Neural progenitor cell (in vitro differentiated cells): ENCODE results near the gene SDCCAG8. TPM values are rescaled to one million over a fixed set of nuclear protein-coding genes. Genes with fewer than 3 reads are reported as not detected.

Experiments
- DNase-seq: peaks from one replicate; pipeline ENCODE4 v3.0.0-alpha.2; 2016; ENCODE audit warnings: low spot score
- H2AFZ ChIP-seq: fragments of 200-600 bp; sonication (generic); replicated peaks from 2 replicates; pipeline ENCODE4 v1.6.1; 2016; ENCODE audit warnings: antibody characterized with exemption
- H3F3A ChIP-seq: fragments of 200-600 bp; sonication (generic); 2 replicates; pipeline ENCODE4 v1.6.1; 2016; ENCODE audit warnings: antibody characterized with exemption, low read depth
- H3K27ac ChIP-seq: fragments of 200-600 bp; sonication (generic); 2 replicates; pipeline ENCODE4 v1.5.1; 2016; ENCODE audit warnings: mild to moderate bottlenecking
- H3K27me3 ChIP-seq: fragments of 200-600 bp; sonication (generic); 2 replicates; pipeline ENCODE4 v1.6.1; 2016; ENCODE audit warnings: mild to moderate bottlenecking, moderate library complexity
- H3K36me3 ChIP-seq: fragments of 200-600 bp; sonication (generic); 2 replicates; pipeline ENCODE4 v1.5.1; 2016
- H3K4me1 ChIP-seq: fragments of 200-600 bp; sonication (generic); 2 replicates; pipeline ENCODE4 v1.6.1; 2016; ENCODE audit warnings: mixed run types
- H3K4me2 ChIP-seq: fragments of 200-600 bp; sonication (generic); 2 replicates; pipeline ENCODE4 v1.6.1; 2016
- H3K4me3 ChIP-seq: fragments of 200-600 bp; sonication (generic); 2 replicates; pipeline ENCODE4 v1.5.1; 2016
- H3K79me2 ChIP-seq: fragments of 200-600 bp; sonication (generic); 2 replicates; pipeline ENCODE4 v1.6.1; 2016; ENCODE audit warnings: low read depth
- H3K9ac ChIP-seq: fragments of 200-600 bp; sonication (generic); 2 replicates; pipeline ENCODE4 v1.6.1; 2016
- H3K9me3 ChIP-seq: fragments of 200-600 bp; sonication (generic); 2 replicates; pipeline ENCODE4 v1.5.1; 2016; ENCODE audit warnings: low read depth
- H4K20me1 ChIP-seq: fragments of 200-600 bp; sonication (generic); 2 replicates; pipeline ENCODE4 v1.6.1; 2016; ENCODE audit warnings: low read depth
- H3K27ac Mint-ChIP-seq: 3 replicates; pipeline ENCODE4 v1.8.0; 2021; ENCODE audit warnings: mixed read lengths
- H3K27me3 Mint-ChIP-seq: 2 replicates; pipeline ENCODE4 v1.8.0; 2022; ENCODE audit warnings: low read depth, mild to moderate bottlenecking, inconsistent platforms, moderate library complexity, mixed read lengths; ENCODE audit not compliant: insufficient read depth
- H3K36me3 Mint-ChIP-seq: 3 replicates; pipeline ENCODE4 v1.8.0; 2021; ENCODE audit warnings: mixed read lengths
- H3K4me1 Mint-ChIP-seq: 3 replicates; pipeline ENCODE4 v1.8.0; 2021; ENCODE audit warnings: mixed read lengths
- H3K4me3 Mint-ChIP-seq: 3 replicates; pipeline ENCODE4 v1.8.0; 2021; ENCODE audit warnings: mild to moderate bottlenecking, moderate library complexity, mixed read lengths
- H3K9me3 Mint-ChIP-seq: 3 replicates; pipeline ENCODE4 v1.8.0; 2020; ENCODE audit warnings: mixed read lengths
- EZH2 ChIP-seq: fragments of 200-600 bp; sonication (generic); IDR thresholded peaks from 2 replicates; pipeline ENCODE4 v1.6.1; 2017; ENCODE audit warnings: antibody characterized with exemption, mild to moderate bottlenecking, moderate library complexity
- EZH2phosphoT487 ChIP-seq: fragments of 200-600 bp; sonication (generic); IDR thresholded peaks from 2 replicates; pipeline ENCODE4 v1.6.1; 2017; ENCODE audit warnings: antibody characterized with exemption
- total RNA-seq: library from RNA; depleted of rRNA; stranded (reverse); fragments of >200 nt; gene quantifications from 2 replicates; pipeline ENCODE4 v1.2.3, GENCODE V29; 2015; ENCODE audit warnings: low replicate concordance
- TF ChIP-seq, protein P1 (sequence below): fragments of 200-600 bp; sonication (generic); IDR thresholded peaks from 2 replicates; pipeline ENCODE4 v1.5.1; 2017; ENCODE audit warnings: antibody characterized with exemption, mild to moderate bottlenecking

The SDCCAG8 gene
- total RNA-seq, 1 donor from 2014 or later, result 30.3 TPM

DNA sequence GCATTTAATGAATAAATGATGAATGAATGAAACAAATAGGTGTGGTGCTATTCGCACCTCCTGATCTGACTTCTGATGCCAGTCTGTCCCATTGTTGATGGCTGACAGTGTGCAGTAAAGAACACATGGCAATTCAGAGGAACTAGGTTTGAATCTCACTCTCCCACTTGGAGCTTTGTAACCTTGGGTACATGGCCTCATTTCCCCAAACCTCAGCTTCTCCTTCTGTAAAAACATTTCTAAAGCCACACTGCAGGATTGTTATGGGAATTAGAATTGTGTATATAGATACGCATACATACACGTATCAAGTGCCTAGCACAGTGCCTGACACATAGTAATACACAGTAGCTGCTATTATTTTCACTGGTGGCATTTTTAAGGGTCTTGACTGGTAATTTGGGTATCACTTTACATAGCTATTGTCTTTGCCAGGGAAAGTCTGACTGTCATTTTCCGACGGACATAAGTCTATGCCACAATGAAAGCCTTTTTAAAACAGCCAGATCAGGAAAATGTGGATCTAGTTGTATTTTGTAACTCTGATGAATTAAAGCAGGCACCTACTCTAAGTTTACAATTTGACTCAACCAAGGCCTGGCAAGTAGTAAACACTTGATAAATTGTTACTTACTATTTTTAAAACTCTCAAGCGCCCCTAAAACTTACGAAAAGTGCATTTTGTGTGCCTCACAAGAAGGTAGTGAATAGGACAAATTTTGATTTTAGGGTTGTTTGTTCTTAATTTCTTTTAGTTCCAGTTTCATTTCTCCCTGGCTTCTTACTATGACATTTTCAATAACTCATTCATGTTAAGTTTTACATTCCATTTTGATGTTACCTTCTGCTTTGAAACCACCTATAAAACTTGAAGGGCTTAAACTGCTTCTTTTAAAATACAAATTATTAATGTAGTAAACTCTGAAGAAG is 164.4 kb downstream of the SDCCAG8 start:
- H2AFZ ChIP-seq, result no peak overlapping the region

DNA sequence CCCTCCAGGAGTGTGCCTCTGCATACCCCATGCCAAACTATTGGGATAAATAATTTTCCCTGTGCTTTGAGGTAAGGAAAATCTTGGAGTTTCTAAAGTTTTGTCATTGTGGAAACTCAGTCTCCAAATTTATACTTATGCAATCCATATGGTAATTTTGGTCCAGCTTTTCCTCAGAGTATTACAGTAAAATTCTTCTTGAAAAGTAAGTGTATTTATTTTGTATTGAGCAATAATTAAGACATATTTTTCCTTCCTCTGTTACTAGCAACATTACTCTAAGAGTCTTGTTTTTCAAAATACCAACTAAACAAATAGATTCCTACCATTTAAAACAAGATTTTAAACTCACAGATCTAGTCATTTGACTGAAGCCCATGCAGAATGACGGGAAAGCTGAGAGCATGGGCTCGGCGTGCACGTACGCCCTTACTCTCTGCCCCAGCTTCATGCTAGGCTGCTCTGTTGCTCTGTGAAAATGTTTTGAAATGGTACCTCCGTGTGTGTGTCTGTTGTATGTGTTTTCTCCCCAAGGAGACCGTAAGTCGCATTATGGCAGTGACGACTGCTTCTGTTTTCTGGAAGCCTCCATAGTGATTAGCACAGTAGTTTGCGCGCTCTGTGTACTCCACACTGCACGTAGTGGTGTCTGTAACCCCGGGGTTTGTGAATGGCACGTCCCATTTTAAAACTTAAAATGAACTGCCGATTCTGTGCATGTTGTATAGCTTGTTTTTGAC is 165.3 kb downstream of the SDCCAG8 start:
- Mint-ChIP-seq H3K4me1 (peaks cover 17% of the 10 kb centered on the region), H3K27me3 (no peaks in the 10 kb centered on the region), H3K27ac (peak overlapping the region; percentile 20), H3K36me3 (no peaks in the 10 kb centered on the region), H3K9me3 (no peaks in the 10 kb centered on the region), H3K4me3 (no peak overlapping the region)
- H3K79me2 ChIP-seq, result no peaks in the 10 kb centered on the region
- no peak for TF ChIP-seq EZH2
- TF ChIP-seq EZH2phosphoT487, result no peak
- TF ChIP-seq, protein P1, sequence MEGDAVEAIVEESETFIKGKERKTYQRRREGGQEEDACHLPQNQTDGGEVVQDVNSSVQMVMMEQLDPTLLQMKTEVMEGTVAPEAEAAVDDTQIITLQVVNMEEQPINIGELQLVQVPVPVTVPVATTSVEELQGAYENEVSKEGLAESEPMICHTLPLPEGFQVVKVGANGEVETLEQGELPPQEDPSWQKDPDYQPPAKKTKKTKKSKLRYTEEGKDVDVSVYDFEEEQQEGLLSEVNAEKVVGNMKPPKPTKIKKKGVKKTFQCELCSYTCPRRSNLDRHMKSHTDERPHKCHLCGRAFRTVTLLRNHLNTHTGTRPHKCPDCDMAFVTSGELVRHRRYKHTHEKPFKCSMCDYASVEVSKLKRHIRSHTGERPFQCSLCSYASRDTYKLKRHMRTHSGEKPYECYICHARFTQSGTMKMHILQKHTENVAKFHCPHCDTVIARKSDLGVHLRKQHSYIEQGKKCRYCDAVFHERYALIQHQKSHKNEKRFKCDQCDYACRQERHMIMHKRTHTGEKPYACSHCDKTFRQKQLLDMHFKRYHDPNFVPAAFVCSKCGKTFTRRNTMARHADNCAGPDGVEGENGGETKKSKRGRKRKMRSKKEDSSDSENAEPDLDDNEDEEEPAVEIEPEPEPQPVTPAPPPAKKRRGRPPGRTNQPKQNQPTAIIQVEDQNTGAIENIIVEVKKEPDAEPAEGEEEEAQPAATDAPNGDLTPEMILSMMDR, result no peak
- H4K20me1 ChIP-seq, result no peaks in the 10 kb centered on the region
- H3F3A ChIP-seq, result peaks cover 4% of the 10 kb centered on the region
- no peak for DNase-seq
- H2AFZ ChIP-seq, result peak overlapping the region; percentile 3
- H3K36me3 ChIP-seq, result no peaks in the 10 kb centered on the region
- H3K27ac ChIP-seq, result no peak overlapping the region
- H3K9ac ChIP-seq, result no peak overlapping the region
- H3K4me1 ChIP-seq, result peaks cover 21% of the 10 kb centered on the region
- H3K4me3 ChIP-seq, result no peak overlapping the region
- no peaks in the 10 kb centered on the region for H3K27me3 ChIP-seq
- no peaks in the 10 kb centered on the region for H3K9me3 ChIP-seq
- H3K4me2 ChIP-seq, result peak overlapping the region; percentile 23

More for the DNA sequence above, 164.4 kb downstream of the SDCCAG8 start:
- Histone ChIP-seq H3K36me3 (no peaks in the 10 kb centered on the region), H3K27me3 (no peaks in the 10 kb centered on the region), H3K4me3 (no peak overlapping the region), H3F3A (peaks cover 11% of the 10 kb centered on the region), H3K9me3 (no peaks in the 10 kb centered on the region), H3K9ac (no peak overlapping the region), H4K20me1 (no peaks in the 10 kb centered on the region), H3K4me2 (no peak overlapping the region), H3K27ac (no peak overlapping the region), H3K79me2 (no peaks in the 10 kb centered on the region), H3K4me1 (peaks cover 29% of the 10 kb centered on the region)
- no peaks in the 10 kb centered on the region for H3K9me3 Mint-ChIP-seq
- TF ChIP-seq EZH2phosphoT487, result no peak
- TF ChIP-seq EZH2, result no peak
- TF ChIP-seq, protein P1, result no peak
- H3K27ac Mint-ChIP-seq, result no peak overlapping the region
- H3K36me3 Mint-ChIP-seq, result no peaks in the 10 kb centered on the region
- H3K4me1 Mint-ChIP-seq, result peaks cover 24% of the 10 kb centered on the region
- no peak overlapping the region for H3K4me3 Mint-ChIP-seq
- peaks cover 4% of the 10 kb centered on the region for H3K27me3 Mint-ChIP-seq
- DNase-seq, result no peak

DNA sequence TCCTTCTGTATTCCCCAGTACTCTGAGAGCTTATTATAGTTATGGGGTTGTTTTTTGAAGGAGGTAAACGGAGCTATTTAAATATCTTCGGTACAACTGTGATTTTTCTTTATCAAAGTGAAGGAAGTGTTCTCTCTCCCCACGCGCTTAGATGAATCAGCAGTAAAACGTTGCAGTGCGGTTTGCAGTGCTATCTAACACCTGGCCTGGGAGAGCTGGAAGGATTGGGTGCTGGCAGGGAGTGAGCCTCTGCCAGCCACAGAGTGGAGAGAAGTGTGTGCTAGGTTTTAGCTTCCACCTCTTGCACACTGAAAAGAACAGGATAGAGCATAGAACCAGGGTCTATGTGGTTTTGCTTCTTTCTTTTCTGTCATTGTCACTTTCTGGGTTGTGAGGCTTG is 165.9 kb downstream of the SDCCAG8 start:
- peak; percentile 36 for DNase-seq
- H3K79me2 ChIP-seq, result no peaks in the 10 kb centered on the region
- no peak overlapping the region for H3K4me3 ChIP-seq
- H3K27ac Mint-ChIP-seq, result peak overlapping the region; percentile 61
- TF ChIP-seq EZH2phosphoT487, result no peak
- no peak for TF ChIP-seq EZH2
- TF ChIP-seq, protein P1, result no peak
- H3K4me1 Mint-ChIP-seq, result peaks cover 13% of the 10 kb centered on the region
- peak overlapping the region; percentile 3 for H2AFZ ChIP-seq
- peaks cover 14% of the 10 kb centered on the region for H3K4me1 ChIP-seq
- H3K36me3 Mint-ChIP-seq, result peaks cover 3% of the 10 kb centered on the region
- H3K4me2 ChIP-seq, result peak overlapping the region; percentile 23
- no peaks in the 10 kb centered on the region for H3F3A ChIP-seq
- H3K9me3 Mint-ChIP-seq, result no peaks in the 10 kb centered on the region
- no peaks in the 10 kb centered on the region for H3K9me3 ChIP-seq
- H4K20me1 ChIP-seq, result no peaks in the 10 kb centered on the region
- H3K9ac ChIP-seq, result no peak overlapping the region
- no peaks in the 10 kb centered on the region for H3K27me3 Mint-ChIP-seq
- no peak overlapping the region for H3K27ac ChIP-seq
- H3K27me3 ChIP-seq, result no peaks in the 10 kb centered on the region
- no peak overlapping the region for H3K4me3 Mint-ChIP-seq
- H3K36me3 ChIP-seq, result no peaks in the 10 kb centered on the region
